GM19438 (cell line): ENCODE results near the gene FGGY.
"Not testable (repeated sequence)": the region's sequence is repeated elsewhere in the genome, so short reads cannot be mapped to it uniquely, and the experiment has no call there.

Experiments
- ATAC-seq: cut with Tn5 transposase; IDR thresholded peaks from one replicate; pipeline ENCODE4 v1.9.1; 2021; ENCODE audit warnings: low read depth; ENCODE audit not compliant: unreplicated experiment

FGGY gene

GRCh38 chr1:59604191-59604590 lies 307.3 kb downstream of the FGGY start:
- ATAC-seq = no peak

DNA sequence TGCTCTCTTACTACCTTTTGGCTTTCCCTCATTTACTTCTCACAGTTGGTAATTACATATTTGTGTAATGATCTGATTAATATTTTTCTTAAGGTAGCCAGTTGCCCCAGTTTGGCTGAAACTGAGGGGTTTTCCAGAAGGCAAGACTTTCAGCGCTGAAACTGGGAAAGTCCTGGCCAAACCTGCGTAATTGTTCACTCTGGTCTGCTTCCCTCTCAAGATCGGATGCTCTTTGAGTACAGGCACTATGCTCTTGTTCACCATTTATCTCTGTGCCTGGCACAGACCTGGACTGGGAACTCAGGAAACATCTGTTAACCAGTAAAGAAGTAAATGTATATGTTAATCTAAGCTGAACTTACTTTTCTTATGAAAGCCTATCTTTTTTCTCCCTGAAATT lies 308.3 kb downstream of the FGGY start:
- ATAC-seq = no peak

- ATAC-seq = no peak
These were observed 308.9 kb downstream of the FGGY start for GRCh38 chr1:59605761-59606160.

- ATAC-seq = no peak
These were observed 312.4 kb downstream of the FGGY start for GRCh38 chr1:59609245-59609644.

DNA sequence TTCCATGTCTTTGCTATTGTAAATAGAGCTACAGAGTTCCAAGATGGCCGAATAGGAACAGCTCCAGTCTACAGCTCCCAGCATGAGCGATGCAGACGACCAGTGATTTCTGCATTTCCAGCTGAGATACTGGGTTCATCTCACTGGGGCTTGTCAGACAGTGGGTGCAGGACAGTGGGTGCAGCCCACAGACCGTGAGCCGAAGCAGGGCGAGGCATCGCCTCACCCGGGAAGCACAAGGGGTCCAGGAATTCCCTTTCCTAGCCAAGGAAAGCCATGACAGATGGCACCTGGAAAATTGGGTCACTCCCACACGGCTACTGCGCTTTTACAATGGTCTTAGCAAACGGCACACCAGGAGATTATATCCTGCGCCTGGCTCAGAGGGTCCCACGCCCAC lies 313.6 kb downstream of the FGGY start:
- not testable (repeated sequence) for ATAC-seq

DNA sequence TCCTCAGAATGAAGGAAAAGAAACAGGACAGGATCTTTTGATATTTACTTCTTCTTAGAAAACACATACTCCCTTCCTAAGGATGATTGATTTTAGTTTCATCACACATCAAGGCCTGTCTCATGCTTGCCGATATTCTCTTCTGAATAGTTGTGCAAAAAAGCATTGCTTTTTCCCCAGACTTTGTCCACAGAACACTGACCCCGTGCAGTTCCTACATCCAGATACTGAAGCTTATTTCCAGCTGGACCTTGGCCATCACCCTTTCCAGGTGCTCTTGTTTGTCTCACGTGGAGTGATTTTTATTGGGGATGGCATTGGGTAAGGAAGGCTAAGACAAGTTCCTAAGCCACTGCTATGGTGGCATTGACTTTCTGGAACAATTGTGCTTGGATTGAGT lies 320.5 kb downstream of the FGGY start:
- ATAC-seq = no peak

- ATAC-seq = no peak
These were observed 322.7 kb downstream of the FGGY start for GRCh38 chr1:59619557-59619956.

- ATAC-seq = no peak
These were observed 328.5 kb downstream of the FGGY start for GRCh38 chr1:59625384-59625783.

- no peak for ATAC-seq
These were observed 334.8 kb downstream of the FGGY start for GRCh38 chr1:59631561-59632255.

- ATAC-seq = no peak
These were observed 338.2 kb downstream of the FGGY start for GRCh38 chr1:59635097-59635496.

GRCh38 chr1:59638231-59638711 lies 341.4 kb downstream of the FGGY start:
- no peak for ATAC-seq

DNA sequence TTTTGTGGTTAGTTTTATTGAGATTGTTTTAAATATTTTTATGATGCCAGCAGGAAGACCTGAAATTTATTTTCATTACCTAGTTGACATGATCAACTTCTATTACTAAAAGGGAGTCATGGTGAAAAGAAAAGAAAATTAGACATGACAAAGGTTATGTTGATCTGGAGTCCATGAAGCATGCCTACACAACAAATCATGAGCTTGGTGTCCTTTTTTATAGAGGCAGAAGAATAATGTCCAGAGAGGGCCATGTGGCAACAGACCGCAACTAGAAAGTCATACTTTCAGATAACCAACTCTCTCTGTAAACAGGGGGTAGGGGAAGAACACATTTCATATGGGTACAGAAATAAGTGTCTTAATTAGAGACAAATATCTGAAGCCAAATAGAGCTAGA lies 342.4 kb downstream of the FGGY start:
- no peak for ATAC-seq

DNA sequence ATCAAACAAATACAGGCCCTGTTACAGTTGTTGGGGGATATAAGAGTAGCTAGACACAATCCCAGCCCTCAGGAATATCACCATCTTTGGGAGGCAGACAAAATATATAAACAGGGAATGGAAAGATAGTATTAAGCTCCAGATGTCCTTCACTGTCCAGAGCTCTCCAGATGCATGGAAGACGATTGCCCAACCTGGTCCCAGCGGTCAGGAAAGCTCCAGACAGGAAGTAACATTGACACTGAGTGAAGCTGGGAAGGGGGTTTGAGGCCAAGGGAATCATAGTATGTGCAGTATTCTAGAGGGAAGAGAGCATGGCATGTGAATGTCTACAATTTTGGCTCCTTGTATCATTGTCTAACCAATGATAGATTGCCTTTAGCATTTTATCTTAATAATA lies 344.0 kb downstream of the FGGY start:
- no peak for ATAC-seq

DNA sequence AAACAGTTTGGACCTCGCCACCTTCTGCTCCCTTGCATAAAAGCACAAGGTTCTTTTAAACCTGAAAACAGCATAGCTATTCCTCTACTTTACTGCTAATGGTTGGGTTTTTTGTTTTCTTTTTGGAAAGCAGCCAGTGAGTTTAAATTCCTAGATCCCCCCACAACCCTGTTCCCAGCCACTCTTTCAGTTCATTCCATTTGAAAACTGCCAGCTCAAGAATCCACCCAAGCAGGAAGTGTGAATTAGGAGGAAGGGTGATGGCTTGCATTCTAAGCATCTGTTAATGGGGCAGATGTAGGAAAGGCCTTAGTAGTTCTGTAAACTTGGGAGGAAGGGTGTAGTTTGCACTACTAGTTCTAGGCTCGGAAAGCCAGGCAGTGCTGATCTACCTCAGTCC lies 344.9 kb downstream of the FGGY start:
- no peak for ATAC-seq

- ATAC-seq = no peak
These were observed 346.6 kb downstream of the FGGY start for GRCh38 chr1:59643526-59643925.

- ATAC-seq = no peak
These were observed 349.0 kb downstream of the FGGY start for GRCh38 chr1:59645893-59646292.

DNA sequence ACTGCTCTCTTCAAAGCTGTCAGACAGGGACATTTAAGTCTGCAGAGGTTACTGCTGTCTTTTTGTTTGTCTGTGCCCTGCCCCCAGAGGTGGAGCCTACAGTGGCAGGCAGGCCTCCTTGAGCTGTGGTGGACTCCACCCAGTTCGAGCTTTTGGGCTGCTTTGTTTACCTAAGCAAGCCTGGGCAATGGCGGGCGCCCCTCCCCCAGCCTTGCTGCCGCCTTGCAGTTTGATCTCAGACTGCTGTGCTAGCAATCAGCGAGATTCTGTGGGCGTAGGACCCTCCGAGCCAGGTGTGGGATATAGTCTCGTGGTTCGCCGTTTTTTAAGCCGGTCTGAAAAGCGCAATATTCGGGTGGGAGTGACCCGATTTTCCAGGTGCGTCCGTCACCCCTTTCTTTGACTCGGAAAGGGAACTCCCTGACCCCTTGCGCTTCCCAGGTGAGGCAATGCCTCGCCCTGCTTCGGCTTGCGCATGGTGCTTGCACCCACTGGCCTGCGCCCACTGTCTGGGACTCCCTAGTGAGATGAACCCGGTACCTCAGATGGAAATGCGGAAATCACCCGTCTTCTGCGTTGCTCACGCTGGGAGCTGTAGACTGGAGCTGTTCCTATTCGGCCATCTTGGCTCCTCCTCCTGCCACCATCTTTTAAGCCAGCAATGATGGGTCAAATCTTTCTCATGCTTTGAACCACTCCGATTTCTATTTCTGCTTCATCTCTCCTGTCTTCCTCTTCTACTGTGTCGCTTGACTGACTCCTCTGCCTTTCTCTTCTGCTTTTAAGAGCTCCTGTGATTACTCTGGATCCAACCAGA lies 356.5 kb downstream of the FGGY start:
- not testable (repeated sequence) for ATAC-seq

DNA sequence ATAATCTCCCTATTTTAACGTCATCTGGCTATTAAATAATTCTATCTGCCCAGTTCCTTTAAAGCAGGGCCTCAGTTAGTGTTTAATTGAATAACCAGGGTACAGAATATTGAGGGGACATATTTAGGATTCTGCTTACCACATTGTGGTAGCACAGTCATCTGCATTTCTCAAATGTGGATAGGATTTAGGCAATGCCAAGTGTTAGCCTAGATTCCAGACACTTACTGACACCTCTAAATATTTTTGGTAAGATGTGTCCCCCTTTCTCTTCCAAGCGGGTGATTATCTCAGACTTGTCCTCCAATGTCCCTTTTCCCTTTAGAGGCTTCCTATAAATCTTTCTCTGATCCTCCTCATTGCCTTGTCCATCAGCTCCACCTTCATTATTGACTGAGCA lies 357.1 kb downstream of the FGGY start:
- ATAC-seq = no peak

GRCh38 chr1:59657873-59658465 lies 361.1 kb downstream of the FGGY start:
- ATAC-seq = no peak

DNA sequence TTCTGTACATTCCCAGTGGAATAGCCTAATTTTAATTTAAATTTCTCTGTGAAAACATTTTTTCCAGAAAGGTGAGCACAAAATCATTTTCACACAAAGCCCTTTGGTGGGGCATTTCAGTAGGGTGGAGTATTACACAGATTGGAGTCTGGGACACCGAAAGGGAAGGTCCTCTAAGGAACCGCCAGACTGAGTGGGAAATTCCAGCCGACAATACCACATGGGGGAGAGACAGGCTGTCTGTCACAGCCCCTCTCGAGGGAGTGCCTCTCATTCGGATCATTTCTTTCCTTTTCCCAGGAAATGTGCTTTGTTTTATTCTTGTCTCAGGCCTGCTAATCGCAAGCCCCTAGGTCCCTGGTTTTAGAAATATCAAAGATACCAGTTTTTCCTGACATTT lies 367.3 kb downstream of the FGGY start:
- ATAC-seq = no peak

GRCh38 chr1:59666106-59666505 lies 369.2 kb downstream of the FGGY start:
- ATAC-seq = no peak

DNA sequence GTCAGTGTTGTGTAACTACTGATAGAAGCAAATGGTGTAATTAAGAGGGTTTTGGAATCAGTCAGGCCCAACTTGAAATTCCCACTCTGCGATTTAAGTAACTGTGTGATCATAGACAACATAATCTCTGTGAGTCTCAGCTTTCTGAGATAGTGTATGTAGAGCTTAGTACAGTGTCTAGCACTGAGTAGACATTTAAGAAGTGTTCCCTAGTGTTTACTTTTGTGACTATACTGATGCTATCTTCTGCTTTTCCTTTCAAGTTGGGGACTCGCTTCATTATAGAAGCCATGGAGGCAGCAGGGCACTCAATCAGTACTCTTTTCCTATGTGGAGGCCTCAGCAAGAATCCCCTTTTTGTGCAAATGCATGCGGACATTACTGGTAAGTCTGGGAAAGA lies 370.1 kb downstream of the FGGY start:
- no peak for ATAC-seq
